CD14-positive monocyte (primary cell): Measurements from ENCODE around the gene TMEM134. TPM values are rescaled to one million over a fixed set of nuclear protein-coding genes. Genes with fewer than 3 reads are reported as not detected.

Experiments
- DNase-seq, 3 donors: peaks; one replicate each; pipeline ENCODE4 v3.0.0-alpha.2; 2011 to 2022
- H2AFZ ChIP-seq: 2 replicates; pipeline ENCODE4 v1.6.0; 2012; ENCODE audit warnings: mild to moderate bottlenecking, low read depth, low read length, inconsistent platforms; ENCODE audit not compliant: insufficient read depth, poor library complexity, severe bottlenecking
- H3K27ac ChIP-seq, 2 donors: 1 replicate in 1 of 2; 2 replicates in 1 of 2; pipeline ENCODE4 v1.5.1; 2012 to 2013; ENCODE audit warnings: low read length in 2 of 2, control low read depth in 1 of 2, inconsistent platforms in 1 of 2, low read depth in 1 of 2, mild to moderate bottlenecking in 1 of 2
- H3K27me3 ChIP-seq, 2 donors: one replicate each; pipeline versions ENCODE4 v1.6.0 to v1.6.1; 2011 to 2013; ENCODE audit warnings: low read length in 2 of 2; ENCODE audit not compliant: control insufficient read depth in 2 of 2, insufficient read depth in 2 of 2
- H3K36me3 ChIP-seq, 2 donors: replicated peaks in 1 of 2; 1 replicate in 1 of 2; 2 replicates in 1 of 2; pipeline versions ENCODE4 v1.5.1 to v1.6.1; 2012 to 2013; ENCODE audit warnings: low read length in 2 of 2, control low read depth in 1 of 2, inconsistent platforms in 1 of 2, mild to moderate bottlenecking in 1 of 2; ENCODE audit not compliant: insufficient read depth in 2 of 2, control insufficient read depth in 1 of 2
- H3K4me1 ChIP-seq, 2 donors: 1 replicate in 1 of 2; 2 replicates in 1 of 2; pipeline versions ENCODE4 v1.5.1 to v1.6.1; 2012 to 2013; ENCODE audit warnings: low read length in 2 of 2, control low read depth in 1 of 2, inconsistent platforms in 1 of 2, mild to moderate bottlenecking in 1 of 2, moderate library complexity in 1 of 2; ENCODE audit not compliant: insufficient read depth in 2 of 2, control insufficient read depth in 1 of 2
- H3K4me2 ChIP-seq: replicated peaks from 2 replicates; pipeline ENCODE3; 2012; ENCODE audit warnings: low read length, moderate library complexity, mild to moderate bottlenecking; ENCODE audit not compliant: poor library complexity, severe bottlenecking; ENCODE audit errors: extremely low read depth
- H3K4me3 ChIP-seq, 3 experiments: fragments of 200-600 bp in 1 of 3; sonication (generic) in 1 of 3; replicated peaks in 1 of 3; 1 replicate in 2 of 3; 2 replicates in 1 of 3; pipeline ENCODE4 v1.5.1; 2011 to 2013; ENCODE audit warnings: low read length in 3 of 3, mild to moderate bottlenecking in 3 of 3, control low read depth in 2 of 3, low read depth in 2 of 3, inconsistent platforms in 1 of 3, moderate library complexity in 1 of 3
- H3K79me2 ChIP-seq: 2 replicates; pipeline ENCODE4 v1.6.0; 2012; ENCODE audit warnings: mild to moderate bottlenecking, control low read depth, inconsistent platforms, low read length, moderate library complexity; ENCODE audit not compliant: insufficient read depth
- H3K9ac ChIP-seq: 2 replicates; pipeline ENCODE4 v1.6.0; 2017; ENCODE audit warnings: low read length, mild to moderate bottlenecking; ENCODE audit not compliant: insufficient read depth, poor library complexity, severe bottlenecking
- H3K9me3 ChIP-seq, 2 donors: replicated peaks in 1 of 2; 1 replicate in 1 of 2; 2 replicates in 1 of 2; pipeline versions ENCODE4 v1.5.1 to v1.6.1; 2012 to 2013; ENCODE audit warnings: low read length in 2 of 2, control low read depth in 1 of 2; ENCODE audit not compliant: control insufficient read depth in 1 of 2, insufficient read depth in 1 of 2
- H4K20me1 ChIP-seq: 2 replicates; pipeline ENCODE4 v1.6.0; 2012; ENCODE audit warnings: mild to moderate bottlenecking, low read length, control low read depth, moderate library complexity; ENCODE audit not compliant: insufficient read depth
- H3K27ac Mint-ChIP-seq, 7 donors: one replicate each; pipeline ENCODE4 v1.8.0; 2020; ENCODE audit warnings: mild to moderate bottlenecking in 7 of 7, mixed read lengths in 7 of 7, moderate library complexity in 6 of 7, inconsistent platforms in 2 of 7
- H3K27me3 Mint-ChIP-seq, 3 donors: one replicate each; pipeline ENCODE4 v1.8.0; 2021 to 2022; ENCODE audit warnings: low read depth in 3 of 3, mild to moderate bottlenecking in 3 of 3, mixed read lengths in 3 of 3, moderate library complexity in 3 of 3, inconsistent platforms in 1 of 3
- H3K36me3 Mint-ChIP-seq, 2 donors: one replicate each; pipeline ENCODE4 v1.8.0; 2020; ENCODE audit warnings: mixed read lengths in 2 of 2, inconsistent platforms in 1 of 2, mild to moderate bottlenecking in 1 of 2
- H3K4me1 Mint-ChIP-seq: one replicate; pipeline ENCODE4 v1.8.0; 2020; ENCODE audit warnings: mild to moderate bottlenecking, mixed read lengths
- H3K4me3 Mint-ChIP-seq, 2 donors: one replicate each; pipeline ENCODE4 v1.8.0; 2020; ENCODE audit warnings: mild to moderate bottlenecking in 2 of 2, mixed read lengths in 2 of 2, moderate library complexity in 1 of 2
- H3K9me3 Mint-ChIP-seq, 7 donors: one replicate each; pipeline ENCODE4 v1.8.0; 2020 to 2022; ENCODE audit warnings: mixed read lengths in 7 of 7, mild to moderate bottlenecking in 6 of 7, moderate library complexity in 6 of 7, inconsistent platforms in 2 of 7
- CTCF ChIP-seq: fragments of 200-600 bp; IDR thresholded peaks from one replicate; pipeline ENCODE4 v1.8.0; 2022; ENCODE audit warnings: antibody characterized with exemption, mild to moderate bottlenecking
- WGBS: methylation state at CpG from one replicate; pipeline ENCODE4 v1.1.5; 2013; ENCODE audit warnings: missing lambda C conversion rate; ENCODE audit not compliant: insufficient coverage; 5-methylcytosine and 5-hydroxymethylcytosine counted together
- intact Hi-C, 2 donors: fragments of 100-400 bp; cut with micrococcal nuclease; formaldehyde crosslinking; loops; one replicate each; pipeline versions ENCODE4 v1.15.0 to v1.15.1; 2023
- polyA plus RNA-seq, 3 donors: library from polyadenylated mRNA; depleted of rRNA in 1 of 3; unstranded in 2 of 3; stranded (reverse) in 1 of 3; fragments of 300-500 nt in 2 of 3; fragments of >200 nt in 1 of 3; fragmentation: Illumina TruSeq in 2 of 3; gene quantifications; 1 replicate in 2 of 3; 2 replicates in 1 of 3; pipeline ENCODE4 v1.2.3, GENCODE V29; 2012 to 2021

The TMEM134 gene
- polyA plus RNA-seq, 3 donors, result 67.4 to 104 (median 76.8) TPM

GRCh38 chr11:67451658-67451976 lies 17.4 kb downstream of the TMEM134 start:
- Histone ChIP-seq H3K9ac (no peak overlapping the region), H3K36me3 (no peaks in the 10 kb centered on the region), H2AFZ (no peak overlapping the region), H4K20me1 (no peaks in the 10 kb centered on the region), H3K4me3 (no peak overlapping the region), H3K27ac (no peak overlapping the region), H3K4me1 (peaks cover 25 to 41% of the 10 kb centered on the region in 2 donors), H3K79me2 (no peaks in the 10 kb centered on the region), H3K9me3 (no peaks in the 10 kb centered on the region), H3K27me3 (no peaks in the 10 kb centered on the region), H3K4me2 (no peak overlapping the region)
- Mint-ChIP-seq H3K36me3 (no peaks in the 10 kb centered on the region), H3K4me1 (peaks cover 23% of the 10 kb centered on the region), H3K4me3 (no peak overlapping the region), H3K9me3 (no peaks in the 10 kb centered on the region), H3K27ac (no peak overlapping the region), H3K27me3 (peaks cover 0 to 2% (median under 1%) of the 10 kb centered on the region in 3 donors)
- no peak for TF ChIP-seq CTCF
- WGBS, result 96% methylated on average over 14 of the region's 14 CpGs
- intact Hi-C loops, result no loop called here
- DNase-seq, result no peak

GRCh38 chr11:67450796-67451657 lies 18.0 kb downstream of the TMEM134 start:
- Histone ChIP-seq H3K36me3 (no peaks in the 10 kb centered on the region), H3K4me1 (peaks cover 25 to 41% of the 10 kb centered on the region in 2 donors), H3K4me2 (no peak overlapping the region), H3K27me3 (no peaks in the 10 kb centered on the region), H3K4me3 (no peak overlapping the region), H2AFZ (no peak overlapping the region), H4K20me1 (no peaks in the 10 kb centered on the region), H3K9ac (no peak overlapping the region), H3K27ac (no peak overlapping the region), H3K79me2 (no peaks in the 10 kb centered on the region), H3K9me3 (no peaks in the 10 kb centered on the region)
- peaks cover 0 to 2% (median 2%) of the 10 kb centered on the region in 3 donors for H3K27me3 Mint-ChIP-seq
- H3K9me3 Mint-ChIP-seq, result no peaks in the 10 kb centered on the region
- H3K27ac Mint-ChIP-seq, result peak overlapping the region in 1 of 7 donors; percentile 63
- 89% methylated on average over 19 of the region's 25 CpGs for WGBS
- intact Hi-C loops, result no loop called here
- H3K36me3 Mint-ChIP-seq, result no peaks in the 10 kb centered on the region
- H3K4me1 Mint-ChIP-seq, result peaks cover 23% of the 10 kb centered on the region
- no peak for DNase-seq
- H3K4me3 Mint-ChIP-seq, result no peak overlapping the region
- TF ChIP-seq CTCF, result no peak
